ENCODE results near the gene SLC9A9.
"Not testable (repeated sequence)": the region's sequence is repeated elsewhere in the genome, so short reads cannot be mapped to it uniquely, and the experiment has no call there.

The SLC9A9 gene

GRCh38 chr3:143875546-143875945, 27.3 kb upstream of the SLC9A9 start:
- H3K4me3 ChIP-seq (ENCODE audit: low read depth, low read length): no peak overlapping the region
- DNase-seq (ENCODE audit: low read depth): no peak

GRCh38 chr3:143873553-143873952, 25.3 kb upstream of the SLC9A9 start:
- DNase-seq (ENCODE audit: low read depth); H3K4me3 ChIP-seq (ENCODE audit: low read depth, low read length): not testable (repeated sequence)

More at GRCh38 chr3:143875546-143875945, 27.3 kb upstream of the SLC9A9 start:
- TF ChIP-seq MYC (IDR thresholded peaks at IDR 0.05; ENCODE audit: low read depth, low read length): no peak
- TF ChIP-seq MAX (IDR thresholded peaks at IDR 0.05; ENCODE audit: low read depth, low read length): no peak

- TF ChIP-seq POLR2A (IDR thresholded peaks at IDR 0.05; ENCODE audit: extremely low read depth, insufficient read length) (no peak), MAX (IDR thresholded peaks at IDR 0.05; ENCODE audit: low read depth, low read length) (no peak), MYC (IDR thresholded peaks at IDR 0.05; ENCODE audit: low read depth, low read length) (no peak), CTCF (IDR thresholded peaks at IDR 0.05; ENCODE audit: low read depth, low read length) (no peak)
- DNase-seq (ENCODE audit: low read depth): no peak
- H3K4me3 ChIP-seq (ENCODE audit: low read depth, low read length): no peak overlapping the region
Observed at GRCh38 chr3:143865302-143865701, 17.0 kb upstream of the SLC9A9 start.

- no peak for DNase-seq (ENCODE audit: low read depth)
- no peak overlapping the region for H3K4me3 ChIP-seq (ENCODE audit: low read depth, low read length)
- no peak for TF ChIP-seq MAX (IDR thresholded peaks at IDR 0.05; ENCODE audit: low read depth, low read length)
- no peak for TF ChIP-seq MYC (IDR thresholded peaks at IDR 0.05; ENCODE audit: low read depth, low read length)
- TF ChIP-seq POLR2A (IDR thresholded peaks at IDR 0.05; ENCODE audit: extremely low read depth, insufficient read length): no peak
- TF ChIP-seq CTCF (IDR thresholded peaks at IDR 0.05; ENCODE audit: low read depth, low read length): no peak
Observed at GRCh38 chr3:143859465-143860203, 11.4 kb upstream of the SLC9A9 start.

- H3K4me3 ChIP-seq (ENCODE audit: low read depth, low read length): no peak overlapping the region
- no peak for DNase-seq (ENCODE audit: low read depth)
- TF ChIP-seq CTCF (IDR thresholded peaks at IDR 0.05; ENCODE audit: low read depth, low read length): no peak
- TF ChIP-seq MAX (IDR thresholded peaks at IDR 0.05; ENCODE audit: low read depth, low read length): no peak
- no peak for TF ChIP-seq POLR2A (IDR thresholded peaks at IDR 0.05; ENCODE audit: extremely low read depth, insufficient read length)
- TF ChIP-seq MYC (IDR thresholded peaks at IDR 0.05; ENCODE audit: low read depth, low read length): no peak
Observed at GRCh38 chr3:143856252-143856970, 8.1 kb upstream of the SLC9A9 start.

GRCh38 chr3:143855183-143855582, 6.9 kb upstream of the SLC9A9 start:
- no peak overlapping the region for H3K4me3 ChIP-seq (ENCODE audit: low read depth, low read length)
- TF ChIP-seq MAX (IDR thresholded peaks at IDR 0.05; ENCODE audit: low read depth, low read length): no peak
- TF ChIP-seq POLR2A (IDR thresholded peaks at IDR 0.05; ENCODE audit: extremely low read depth, insufficient read length): no peak
- no peak for TF ChIP-seq MYC (IDR thresholded peaks at IDR 0.05; ENCODE audit: low read depth, low read length)
- no peak for TF ChIP-seq CTCF (IDR thresholded peaks at IDR 0.05; ENCODE audit: low read depth, low read length)
- no peak for DNase-seq (ENCODE audit: low read depth)

Measured in NB4 (cell line).